Measurements from ENCODE around the gene BANK1. TPM values are rescaled to one million over a fixed set of nuclear protein-coding genes. Genes with fewer than 3 reads are reported as not detected.

The BANK1 gene
- polyA plus RNA-seq, 6 donors from 2014 or later = 473 to 679 (median 597) TPM

GRCh38 chr4:101977076-101977475, 186.5 kb downstream of the BANK1 start:
- Mint-ChIP-seq H3K9me3 (no peaks in the 10 kb centered on the region), H3K4me1 (peaks cover 30 to 63% (median 58%) of the 10 kb centered on the region in 3 donors)
- DNase-seq = no peak

GRCh38 chr4:101981756-101982155, 191.2 kb downstream of the BANK1 start:
- peak overlapping the region in 4 of 8 donors; percentile 13 to 62 (median 22) for H3K4me3 Mint-ChIP-seq

More at GRCh38 chr4:101977076-101977475, 186.5 kb downstream of the BANK1 start:
- Mint-ChIP-seq H3K27me3 (no peaks in the 10 kb centered on the region), H3K27ac (peak overlapping the region in 4 of 6 donors; percentile 24 to 73 (median 46)), H3K4me3 (no peak overlapping the region), H3K36me3 (peaks cover 8 to 23% of the 10 kb centered on the region in 2 donors)
- ATAC-seq (ENCODE audit: low read depth in 2 of 2) = no peak

DNA sequence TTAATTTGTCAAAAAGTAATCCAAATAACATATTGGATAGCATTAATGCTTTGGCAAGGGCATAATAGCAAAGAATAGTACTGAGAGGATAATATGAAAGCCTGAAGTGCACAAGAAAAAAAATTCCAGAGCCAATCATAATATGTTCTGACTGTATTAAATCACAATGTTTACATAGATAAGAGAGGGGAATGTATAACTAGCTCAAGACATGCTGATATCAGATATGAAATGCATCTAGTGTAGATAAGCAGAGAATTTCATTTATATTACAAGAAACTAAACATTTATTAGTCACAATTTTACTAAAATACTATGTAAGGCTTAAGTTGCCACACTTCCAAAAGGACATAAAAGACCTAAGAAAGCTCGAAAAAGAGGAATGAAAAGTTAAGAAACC, 193.3 kb downstream of the BANK1 start:
- no peaks in the 10 kb centered on the region for H3K27me3 Mint-ChIP-seq
- H3K27ac Mint-ChIP-seq = peak overlapping the region in 4 of 6 donors; percentile 24 to 71 (median 54)
- ATAC-seq (ENCODE audit: low read depth in 2 of 2) (no peak), DNase-seq (no peak)
- peak overlapping the region in 1 of 8 donors; percentile 11 for H3K4me3 Mint-ChIP-seq
- peaks cover 30 to 58% (median 46%) of the 10 kb centered on the region in 3 donors for H3K4me1 Mint-ChIP-seq
- H3K36me3 Mint-ChIP-seq = peaks cover 11 to 33% of the 10 kb centered on the region in 2 donors
- peaks cover 0 to 8% (median 3%) of the 10 kb centered on the region in 7 donors for H3K9me3 Mint-ChIP-seq

More at GRCh38 chr4:101981756-101982155, 191.2 kb downstream of the BANK1 start:
- peak; percentile 25 to 47 for ATAC-seq (ENCODE audit: low read depth in 2 of 2)
- Mint-ChIP-seq H3K27me3 (no peaks in the 10 kb centered on the region), H3K36me3 (peaks cover 11 to 33% of the 10 kb centered on the region in 2 donors), H3K9me3 (peaks cover 0 to 8% (median 3%) of the 10 kb centered on the region in 7 donors), H3K4me1 (peaks cover 31 to 55% (median 53%) of the 10 kb centered on the region in 3 donors), H3K27ac (peak overlapping the region in 4 of 6 donors; percentile 9 to 80 (median 62))
- DNase-seq = no peak

DNA sequence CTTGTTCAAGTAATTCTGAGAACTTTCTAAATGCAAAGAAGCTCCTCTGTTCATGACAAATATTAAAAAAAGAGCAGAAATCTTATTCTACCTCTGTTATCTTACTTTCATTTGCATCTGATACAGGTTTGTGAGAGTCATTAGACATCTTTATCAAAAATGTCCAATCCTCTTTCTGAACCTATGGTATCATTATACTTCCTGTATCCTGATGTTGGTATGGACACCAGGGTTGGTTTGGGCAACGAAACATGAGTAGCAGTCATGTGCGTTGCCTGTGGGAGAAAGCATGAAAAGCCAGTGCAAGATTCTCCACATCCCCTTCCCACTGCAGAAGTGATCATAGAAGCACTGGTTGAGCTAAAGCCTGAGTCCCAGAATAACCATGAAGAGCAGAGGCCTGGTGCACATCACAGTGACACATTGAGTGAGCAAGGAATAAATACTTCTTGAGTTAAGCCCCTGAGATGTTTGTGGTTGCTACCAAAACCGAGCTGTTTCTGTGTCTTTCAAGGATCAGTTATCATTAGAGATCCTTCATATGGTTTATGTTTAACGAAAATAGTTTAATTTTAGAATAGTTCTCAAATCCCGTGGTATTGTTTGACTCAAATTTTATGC, 197.2 kb downstream of the BANK1 start:
- no peaks in the 10 kb centered on the region for H3K27me3 Mint-ChIP-seq
- peaks cover 11 to 35% of the 10 kb centered on the region in 2 donors for H3K36me3 Mint-ChIP-seq
- peak; percentile 37 to 53 for ATAC-seq (ENCODE audit: low read depth in 2 of 2)
- H3K27ac Mint-ChIP-seq = peak overlapping the region; percentile 34 to 93 (median 86)
- DNase-seq = no peak
- peak overlapping the region in 3 of 8 donors; percentile 1 to 66 (median 2) for H3K4me3 Mint-ChIP-seq
- peaks cover 43 to 81% (median 54%) of the 10 kb centered on the region in 3 donors for H3K4me1 Mint-ChIP-seq
- peaks cover 0 to 8% (median 3%) of the 10 kb centered on the region in 7 donors for H3K9me3 Mint-ChIP-seq

GRCh38 chr4:101989551-101989950, 199.0 kb downstream of the BANK1 start:
- Mint-ChIP-seq H3K27ac (peak overlapping the region in 5 of 6 donors; percentile 66 to 88 (median 79)), H3K4me1 (peaks cover 56 to 90% (median 69%) of the 10 kb centered on the region in 3 donors), H3K27me3 (no peaks in the 10 kb centered on the region), H3K4me3 (peak overlapping the region in 1 of 8 donors; percentile 18), H3K9me3 (peaks cover 0 to 6% (median 3%) of the 10 kb centered on the region in 7 donors), H3K36me3 (peaks cover 7 to 32% of the 10 kb centered on the region in 2 donors)
- no peak for DNase-seq
- no peak for ATAC-seq (ENCODE audit: low read depth in 2 of 2)

DNA sequence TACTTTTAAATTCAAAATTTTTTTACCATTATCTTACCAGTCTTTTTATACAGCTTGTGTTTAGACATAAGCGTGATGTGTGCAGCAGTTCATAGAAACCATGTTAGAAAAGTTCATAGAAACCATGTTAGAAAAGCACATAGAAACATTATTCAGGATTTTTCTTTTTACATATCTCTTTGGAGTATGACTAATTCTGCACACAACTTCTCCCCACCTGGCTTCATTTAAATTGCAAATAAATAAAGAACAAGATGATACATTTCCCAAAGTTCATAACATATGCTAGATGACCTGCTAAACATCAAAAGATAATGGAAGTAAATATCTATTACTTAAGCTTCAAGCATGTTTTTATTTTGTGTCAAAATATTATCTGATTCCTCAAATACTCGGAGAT, 201.9 kb downstream of the BANK1 start:
- Mint-ChIP-seq H3K36me3 (peaks cover 21 to 32% of the 10 kb centered on the region in 2 donors), H3K4me1 (peaks cover 66 to 97% (median 82%) of the 10 kb centered on the region in 3 donors), H3K27ac (peak overlapping the region; percentile 44 to 88 (median 68)), H3K9me3 (peaks cover 0 to 15% (median 3%) of the 10 kb centered on the region in 7 donors), H3K4me3 (peak overlapping the region in 5 of 8 donors; percentile 2 to 58 (median 7)), H3K27me3 (no peaks in the 10 kb centered on the region)
- no peak for ATAC-seq (ENCODE audit: low read depth in 2 of 2)
- no peak for DNase-seq

DNA sequence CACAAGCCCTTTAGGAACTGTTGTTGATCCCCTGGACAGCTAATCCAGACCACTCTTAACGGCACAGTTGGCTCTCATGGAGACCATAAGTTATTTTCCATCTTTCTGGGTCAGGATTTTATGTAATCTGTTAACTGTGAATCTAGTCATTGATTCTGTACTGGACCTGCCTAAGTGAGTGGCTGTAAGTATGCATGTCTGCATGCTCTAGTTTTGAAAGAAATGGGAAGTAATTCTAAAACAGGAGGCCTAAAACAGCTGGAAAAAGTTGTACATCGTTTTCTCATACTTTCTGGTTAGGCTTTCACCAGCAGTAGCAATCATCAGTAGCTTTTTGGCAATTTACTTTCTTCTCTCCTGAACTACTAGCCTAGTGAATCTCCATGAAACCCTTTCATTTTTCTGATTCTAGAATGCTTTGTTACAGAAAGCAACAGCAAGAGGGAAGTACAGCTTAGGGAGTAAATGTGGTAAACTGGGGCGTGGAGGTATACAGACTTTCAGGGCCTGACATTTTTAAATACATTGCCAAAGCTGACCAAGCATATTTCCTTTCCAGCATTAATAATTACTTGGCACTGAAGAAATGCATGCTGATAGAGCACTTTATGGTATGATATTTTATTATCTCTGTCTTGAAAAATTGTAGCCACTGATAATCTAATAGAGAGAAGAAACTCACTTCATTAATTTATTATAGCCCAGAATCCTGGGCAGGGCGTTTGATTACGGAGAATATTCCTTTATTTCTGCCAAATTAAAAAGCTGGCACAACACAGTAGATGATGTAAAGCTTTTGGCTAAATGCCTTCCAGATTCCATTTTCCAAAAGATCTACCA, 202.7 kb downstream of the BANK1 start:
- H3K27me3 Mint-ChIP-seq = no peaks in the 10 kb centered on the region
- peak overlapping the region in 5 of 6 donors; percentile 2 to 88 (median 77) for H3K27ac Mint-ChIP-seq
- ATAC-seq (ENCODE audit: low read depth in 2 of 2) (peak; percentile 51 to 65), DNase-seq (no peak)
- H3K4me3 Mint-ChIP-seq = peak overlapping the region in 7 of 8 donors; percentile 0 to 80 (median 40)
- H3K36me3 Mint-ChIP-seq = peaks cover 21 to 38% of the 10 kb centered on the region in 2 donors
- H3K4me1 Mint-ChIP-seq = peaks cover 68 to 97% (median 83%) of the 10 kb centered on the region in 3 donors
- H3K9me3 Mint-ChIP-seq = peaks cover 0 to 15% (median 3%) of the 10 kb centered on the region in 7 donors

GRCh38 chr4:101993842-101994775, 203.6 kb downstream of the BANK1 start:
- peak overlapping the region in 5 of 6 donors; percentile 9 to 77 (median 68) for H3K27ac Mint-ChIP-seq
- peaks cover 77 to 97% (median 92%) of the 10 kb centered on the region in 3 donors for H3K4me1 Mint-ChIP-seq
- H3K27me3 Mint-ChIP-seq = no peaks in the 10 kb centered on the region
- peaks cover 0 to 15% (median 3%) of the 10 kb centered on the region in 7 donors for H3K9me3 Mint-ChIP-seq
- peak overlapping the region in 5 of 8 donors; percentile 12 to 72 (median 59) for H3K4me3 Mint-ChIP-seq
- peak in 1 of 2 donors; percentile 48 for ATAC-seq (ENCODE audit: low read depth in 2 of 2)
- no peak for DNase-seq
- H3K36me3 Mint-ChIP-seq = peaks cover 23 to 39% of the 10 kb centered on the region in 2 donors

DNA sequence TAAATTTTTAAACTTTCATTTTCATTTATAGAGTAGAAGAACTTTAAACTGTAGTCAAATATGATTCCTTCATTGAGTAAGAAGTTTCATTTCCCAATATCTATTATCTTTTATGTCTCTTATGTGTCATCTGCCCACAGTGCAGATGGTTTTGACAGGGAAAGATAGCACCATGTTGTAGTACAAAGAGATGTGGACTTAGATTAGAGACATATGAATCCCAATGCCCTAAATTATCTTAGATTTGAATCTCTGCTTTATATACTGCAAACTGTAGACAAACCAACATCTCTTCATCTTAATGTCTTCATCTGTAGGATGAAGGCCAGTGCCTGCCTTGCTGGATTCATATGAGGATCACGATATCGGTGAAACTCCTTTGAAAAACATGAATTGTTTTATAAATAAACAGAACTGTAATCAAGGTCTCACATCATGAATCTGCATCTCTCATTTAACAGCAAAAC, 217.5 kb downstream of the BANK1 start:
- Mint-ChIP-seq H3K4me3 (no peak overlapping the region), H3K36me3 (peaks cover 0 to 24% of the 10 kb centered on the region in 2 donors), H3K9me3 (no peaks in the 10 kb centered on the region), H3K27ac (peak overlapping the region in 4 of 6 donors; percentile 57 to 68 (median 64)), H3K27me3 (no peaks in the 10 kb centered on the region), H3K4me1 (peaks cover 17 to 46% (median 33%) of the 10 kb centered on the region in 3 donors)
- ATAC-seq (ENCODE audit: low read depth in 2 of 2) = peak; percentile 89 to 91
- DNase-seq = peak; percentile 13

DNA sequence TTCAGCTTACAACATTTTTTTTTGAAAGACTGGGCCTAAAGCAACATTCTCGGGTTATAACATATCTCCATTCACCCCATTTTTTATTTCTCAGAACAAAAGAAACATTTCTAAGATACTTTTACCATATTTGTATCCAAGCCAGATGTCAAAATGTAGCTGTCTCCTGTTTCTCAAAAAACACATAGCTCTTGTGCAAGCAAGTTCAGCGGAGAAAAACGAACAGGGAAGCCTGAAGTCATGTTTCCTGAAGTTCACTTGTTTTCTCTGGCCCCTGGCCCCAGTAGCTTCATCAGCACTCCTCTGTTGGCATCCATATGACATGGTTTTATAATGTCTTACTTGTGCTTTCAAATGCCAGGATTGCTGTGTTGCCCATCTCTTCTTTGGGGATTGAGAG, 218.2 kb downstream of the BANK1 start:
- Mint-ChIP-seq H3K4me1 (peaks cover 15 to 41% (median 28%) of the 10 kb centered on the region in 3 donors), H3K4me3 (no peak overlapping the region)

GRCh38 chr4:102022343-102022742, 231.8 kb downstream of the BANK1 start:
- ATAC-seq (ENCODE audit: low read depth in 2 of 2) (no peak), DNase-seq (no peak)
- no peaks in the 10 kb centered on the region for H3K27me3 Mint-ChIP-seq
- H3K36me3 Mint-ChIP-seq = peaks cover 29 to 32% of the 10 kb centered on the region in 2 donors
- H3K9me3 Mint-ChIP-seq = peaks cover 0 to 7% (median 0%) of the 10 kb centered on the region in 7 donors
- peak overlapping the region in 5 of 6 donors; percentile 2 to 86 (median 70) for H3K27ac Mint-ChIP-seq
- H3K4me1 Mint-ChIP-seq = peaks cover 4 to 15% (median 14%) of the 10 kb centered on the region in 3 donors
- no peak overlapping the region for H3K4me3 Mint-ChIP-seq

More for the DNA sequence above, 218.2 kb downstream of the BANK1 start:
- Mint-ChIP-seq H3K9me3 (no peaks in the 10 kb centered on the region), H3K36me3 (peaks cover 0 to 18% of the 10 kb centered on the region in 2 donors), H3K27me3 (no peaks in the 10 kb centered on the region), H3K27ac (peak overlapping the region in 4 of 6 donors; percentile 12 to 85 (median 41))
- ATAC-seq (ENCODE audit: low read depth in 2 of 2) (no peak), DNase-seq (no peak)

DNA sequence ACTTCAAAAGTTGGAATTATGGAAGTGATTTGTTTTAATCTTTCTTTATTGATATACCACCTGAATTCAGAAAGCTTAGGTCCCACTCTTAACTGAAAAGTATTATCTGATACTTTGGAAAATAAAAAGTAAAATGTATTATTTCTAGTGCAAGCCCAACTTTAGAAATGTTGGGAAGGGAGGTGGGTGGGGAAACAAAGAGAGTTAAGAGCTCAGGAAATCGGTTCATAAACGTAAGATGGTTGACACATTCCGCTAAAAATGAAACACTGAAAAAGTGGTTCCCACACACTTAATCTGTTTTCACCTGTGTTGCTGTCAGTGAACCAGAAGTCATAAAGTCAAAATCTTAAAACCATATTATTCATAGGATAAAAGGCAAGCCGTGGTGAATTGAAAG, 237.4 kb downstream of the BANK1 start:
- DNase-seq (no peak), ATAC-seq (ENCODE audit: low read depth in 2 of 2) (no peak)
- peaks cover 9 to 16% (median 10%) of the 10 kb centered on the region in 3 donors for H3K4me1 Mint-ChIP-seq
- H3K27me3 Mint-ChIP-seq = no peaks in the 10 kb centered on the region
- H3K9me3 Mint-ChIP-seq = peaks cover 2 to 11% (median 5%) of the 10 kb centered on the region in 7 donors
- peak overlapping the region in 1 of 6 donors; percentile 39 for H3K27ac Mint-ChIP-seq
- H3K4me3 Mint-ChIP-seq = no peak overlapping the region
- peaks cover 32 to 36% of the 10 kb centered on the region in 2 donors for H3K36me3 Mint-ChIP-seq
